NK-92 treated with Interleukin-12 subunit alpha and Interleukin-12 subunit beta, amount 100 ng/mL, for 24 hours (cell line): ENCODE measurements around the gene ZBED4.
"Not testable (repeated sequence)": the region's sequence is repeated elsewhere in the genome, so short reads cannot be mapped to it uniquely, and the experiment has no call there.

ENCODE experiments used
- DNase-seq: peaks from one replicate; lab custom pipeline; 2025; lab: John Stamatoyannopoulos, UW

Gene ZBED4

DNA sequence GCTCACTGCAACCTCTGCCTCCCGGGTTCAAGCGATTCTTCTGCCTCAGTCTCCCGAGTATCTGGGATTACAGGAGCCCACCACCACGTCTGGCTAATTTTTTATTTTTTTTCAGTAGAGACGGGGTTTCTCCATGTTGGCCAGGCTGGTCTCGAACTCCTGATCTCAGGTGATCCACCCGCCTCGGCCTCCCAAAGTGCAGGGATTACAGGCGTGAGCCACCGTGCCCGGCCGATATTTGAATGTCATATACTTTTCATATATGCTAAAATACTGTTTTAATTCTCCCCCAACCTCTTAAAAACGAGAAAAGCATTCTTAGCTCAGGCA is 1.1 kb upstream of the ZBED4 start:
- DNase-seq = not testable (repeated sequence)

DNA sequence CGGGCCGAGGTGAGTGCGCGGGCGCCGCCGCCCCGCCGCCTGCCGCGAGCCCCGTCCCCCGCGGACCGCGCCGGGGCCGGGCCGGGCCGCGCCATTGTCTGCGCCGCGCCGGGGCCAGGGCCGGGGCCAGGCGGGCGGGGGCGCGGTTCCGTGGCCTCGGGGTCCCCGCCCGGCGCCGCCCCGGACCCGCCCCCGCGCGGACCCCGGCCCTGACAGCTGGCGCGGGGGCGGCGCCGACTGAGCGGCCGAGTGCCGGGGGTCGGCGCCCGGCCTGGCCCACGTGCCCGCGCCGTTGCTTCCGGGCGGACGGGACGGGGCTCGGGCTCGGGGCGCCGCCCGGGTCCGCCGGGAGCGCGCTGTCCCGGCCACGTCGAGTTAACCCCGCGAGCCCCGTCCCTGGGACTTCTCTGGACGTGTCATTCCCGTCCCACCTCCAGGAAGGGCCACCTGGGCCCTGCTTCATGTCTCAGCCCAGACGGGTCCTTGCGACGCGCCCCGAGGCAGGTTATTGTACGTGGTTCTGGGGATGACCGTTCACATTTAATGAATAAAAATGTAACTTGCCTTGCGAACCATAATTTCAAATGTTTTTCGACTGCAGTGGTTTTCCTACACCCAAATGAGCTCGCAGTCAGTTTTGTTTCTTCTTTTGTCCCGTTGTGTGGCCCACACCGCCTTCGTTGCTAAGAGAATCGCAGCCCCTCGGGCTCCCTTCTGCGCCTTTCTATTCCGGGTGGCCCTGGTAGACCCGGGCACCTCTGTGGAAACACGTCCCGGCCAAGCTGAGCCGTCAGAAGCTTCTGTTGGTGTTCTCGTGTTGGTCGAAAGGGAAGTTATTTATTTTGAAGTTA is 562 bp downstream of the ZBED4 start:
- peak; percentile 12 for DNase-seq

GRCh38 chr22:49855251-49855911 is 1.7 kb downstream of the ZBED4 start:
- no peak for DNase-seq

GRCh38 chr22:49856343-49856742 is 2.7 kb downstream of the ZBED4 start:
- DNase-seq = no peak

DNA sequence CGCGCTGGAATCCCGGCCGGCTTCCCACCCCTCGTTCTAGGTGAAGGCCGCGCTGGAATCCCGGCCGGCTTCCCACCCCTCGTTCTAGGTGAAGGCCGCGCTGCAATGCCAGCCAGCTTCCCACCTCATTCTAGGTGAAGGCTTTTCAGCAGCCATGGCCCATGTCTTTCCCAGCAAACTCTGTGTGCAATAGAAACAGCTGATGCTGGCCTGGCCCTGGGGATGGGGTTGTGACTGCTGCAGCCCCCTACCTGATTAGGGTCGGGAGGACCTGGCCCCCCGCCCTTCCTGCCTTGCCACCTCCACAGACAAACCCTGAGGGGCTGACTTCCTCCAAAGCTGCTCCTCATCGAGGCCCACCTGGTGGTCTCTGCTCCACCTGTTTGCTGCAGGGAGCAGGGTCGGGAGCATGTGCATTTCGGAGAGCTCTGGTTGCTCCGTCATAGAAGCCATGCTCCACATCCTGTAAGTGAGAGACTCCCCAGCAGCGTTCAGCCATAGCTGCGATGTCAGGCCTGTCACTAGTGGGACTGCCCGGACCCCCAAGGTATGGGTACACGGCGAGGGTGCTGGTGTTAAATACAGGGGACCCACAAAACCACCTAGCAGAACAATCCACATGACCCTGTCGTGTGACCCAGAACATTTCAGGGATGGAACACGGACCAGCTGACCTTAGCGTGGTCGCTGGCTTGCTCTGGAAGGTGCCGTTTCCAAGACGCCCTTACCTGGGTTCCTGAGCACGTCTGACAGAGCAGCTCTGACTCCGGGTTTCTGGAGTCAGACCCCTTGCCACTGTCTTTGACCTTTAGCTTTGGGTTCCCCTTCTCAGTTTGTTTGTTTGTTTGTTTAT is 3.3 kb downstream of the ZBED4 start:
- no peak for DNase-seq

DNA sequence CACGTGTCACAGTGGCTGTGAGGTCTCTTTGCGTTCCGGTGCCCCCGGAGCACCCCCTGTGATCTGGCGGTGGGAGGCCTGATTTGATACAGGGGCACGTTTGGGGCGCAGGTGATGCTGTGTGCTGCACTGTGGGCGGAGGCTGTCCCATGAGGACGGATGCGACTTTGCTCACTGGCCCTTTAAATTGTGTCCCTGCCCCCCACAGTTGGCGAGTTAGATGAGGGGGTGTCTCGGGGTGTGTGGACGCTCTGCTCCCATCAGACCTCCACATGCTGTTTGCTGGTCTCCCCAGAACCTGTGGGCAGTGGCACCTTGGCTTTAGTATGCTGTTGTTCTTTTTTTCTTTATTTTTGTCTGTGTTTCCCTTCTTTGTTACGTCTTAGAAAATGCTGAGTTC is 5.2 kb downstream of the ZBED4 start:
- DNase-seq = no peak

GRCh38 chr22:49861642-49862495 is 8.2 kb downstream of the ZBED4 start:
- no peak for DNase-seq

GRCh38 chr22:49862496-49862776 is 8.8 kb downstream of the ZBED4 start:
- DNase-seq = no peak

DNA sequence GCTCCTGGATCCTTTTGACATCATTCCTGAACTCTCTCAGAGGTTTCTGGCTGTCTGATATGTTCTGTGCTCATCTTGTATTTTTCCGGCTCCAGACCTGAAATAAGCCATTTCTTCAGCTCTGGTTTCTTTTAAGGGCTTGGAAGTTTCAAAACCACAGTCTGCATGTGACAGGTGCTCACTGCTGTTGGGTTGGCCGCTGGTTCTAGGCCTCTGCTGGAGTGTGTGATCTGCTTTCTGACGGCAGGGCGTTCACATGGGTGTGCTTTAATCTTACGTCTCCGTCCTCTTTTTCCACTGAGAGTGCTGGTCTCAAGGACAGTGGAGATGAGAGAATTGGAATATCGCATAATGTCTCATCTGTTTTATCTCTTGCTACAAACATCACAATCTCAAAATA is 10.3 kb downstream of the ZBED4 start:
- no peak for DNase-seq

DNA sequence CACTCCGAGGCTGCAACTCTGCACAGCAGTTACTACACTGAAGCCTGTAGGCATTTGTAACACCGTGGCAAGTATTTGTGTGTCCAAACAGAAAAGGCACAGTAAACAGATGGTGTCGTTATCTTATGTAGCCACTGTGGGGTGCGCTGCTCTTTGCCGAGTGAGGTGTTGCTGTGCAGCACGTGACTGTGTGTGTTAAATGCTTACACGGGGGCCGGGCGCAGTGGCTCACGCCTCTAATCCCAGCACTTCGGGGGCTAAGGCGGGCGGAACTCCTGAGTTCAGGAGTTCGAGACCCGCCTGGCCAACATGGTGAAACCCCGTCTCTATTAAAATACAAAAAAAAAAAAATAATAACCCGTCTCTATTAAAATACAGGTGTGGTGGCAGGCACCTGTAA is 11.5 kb downstream of the ZBED4 start:
- no peak for DNase-seq

DNA sequence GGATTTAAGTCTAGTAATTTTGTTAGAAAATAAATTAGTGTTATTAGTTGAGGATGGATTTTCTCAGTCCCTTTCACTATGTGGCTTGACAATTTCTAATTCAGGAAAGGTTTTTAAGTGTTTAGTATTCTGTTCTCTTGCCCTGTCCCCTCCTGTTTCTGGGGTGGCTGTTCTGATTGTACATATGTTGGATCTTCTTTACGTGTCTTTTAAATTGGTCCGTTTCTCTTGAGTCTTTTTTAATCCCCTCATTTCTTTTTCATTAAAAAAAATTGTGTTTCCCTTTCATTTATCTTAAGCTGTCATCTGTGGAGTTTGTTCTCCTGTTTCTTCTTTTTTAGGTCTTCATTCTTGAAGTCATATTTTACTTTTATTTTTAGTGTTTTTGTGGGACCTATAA is 12.5 kb downstream of the ZBED4 start:
- DNase-seq = no peak

- DNase-seq = no peak
Measured at GRCh38 chr22:49866646-49867045, 13.0 kb downstream of the ZBED4 start.

- DNase-seq = no peak
Measured at GRCh38 chr22:49867303-49868265, 13.9 kb downstream of the ZBED4 start.

DNA sequence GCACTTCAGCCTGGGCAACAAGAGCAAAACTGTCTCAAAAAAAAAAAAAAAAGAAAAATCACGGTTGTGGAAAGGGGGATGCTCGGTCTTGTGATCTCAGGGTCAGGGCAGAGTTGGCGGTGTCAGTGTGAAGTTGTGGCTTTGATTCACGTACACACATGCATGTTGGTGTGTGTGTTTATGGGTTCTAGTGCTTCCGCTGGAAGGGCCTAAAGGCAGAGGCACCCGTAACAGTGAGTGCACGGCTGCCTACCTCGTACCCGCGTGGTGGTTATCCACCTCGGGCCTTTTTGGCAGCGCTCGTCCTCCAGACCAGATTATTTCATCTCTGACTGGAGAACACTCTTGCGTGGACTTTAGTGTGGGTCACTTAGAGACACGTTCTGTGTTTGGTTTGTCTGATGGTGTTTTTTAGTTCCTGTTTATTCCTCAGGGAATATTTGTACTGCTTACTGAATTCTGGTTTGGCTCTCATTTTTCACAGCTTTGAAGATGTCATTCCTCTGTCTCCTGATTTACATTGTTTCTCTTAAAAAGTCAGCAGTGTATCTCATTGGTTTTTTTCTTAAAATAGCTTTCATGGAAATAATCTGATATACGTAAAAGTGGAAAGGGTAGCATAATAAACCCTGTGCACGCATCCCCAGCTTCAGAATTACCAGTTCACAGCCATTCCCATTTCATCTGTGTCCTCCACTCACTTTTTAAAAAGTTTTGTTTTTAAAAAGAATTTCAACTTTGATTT is 15.6 kb downstream of the ZBED4 start:
- no peak for DNase-seq

DNA sequence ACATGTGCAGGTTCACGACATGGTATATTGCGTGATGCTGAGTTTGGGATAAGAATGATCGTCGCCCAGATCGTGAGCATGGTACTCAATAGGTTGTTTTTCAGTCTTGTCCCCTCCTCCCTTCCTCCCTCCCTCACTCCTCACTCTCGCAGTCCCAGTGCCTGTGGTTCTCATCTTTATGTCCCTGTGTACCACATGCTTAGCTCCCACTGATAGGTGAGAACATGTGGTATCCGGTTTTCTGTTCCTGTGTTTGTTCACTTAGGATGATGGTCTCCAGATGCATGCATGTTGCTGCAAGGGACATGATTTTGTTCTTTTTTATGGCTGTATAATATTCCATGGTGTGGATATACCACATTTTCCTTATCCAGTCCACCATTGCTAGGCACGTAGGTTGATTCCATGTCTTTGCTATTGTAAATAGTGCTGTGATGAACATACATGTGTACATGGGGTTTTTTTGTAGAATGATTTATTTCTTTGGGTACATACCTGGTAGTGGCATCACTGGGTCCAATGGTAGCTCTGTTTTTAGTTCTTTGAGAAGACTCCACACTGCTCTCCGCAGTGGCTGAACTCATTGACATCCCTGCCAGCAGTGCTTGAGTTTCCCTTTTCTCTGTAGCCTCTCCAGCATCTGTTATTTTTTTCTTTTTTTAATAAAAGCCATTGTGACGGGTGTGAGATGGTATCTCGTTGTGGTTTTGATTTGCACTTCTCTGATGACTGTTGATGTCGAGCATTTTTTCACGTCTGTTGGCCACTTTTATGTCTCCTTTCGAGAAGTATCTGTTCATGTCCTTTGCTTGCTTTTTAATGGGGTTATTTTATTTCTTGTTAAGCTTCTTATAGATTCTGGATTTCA is 16.4 kb downstream of the ZBED4 start:
- no peak for DNase-seq

DNA sequence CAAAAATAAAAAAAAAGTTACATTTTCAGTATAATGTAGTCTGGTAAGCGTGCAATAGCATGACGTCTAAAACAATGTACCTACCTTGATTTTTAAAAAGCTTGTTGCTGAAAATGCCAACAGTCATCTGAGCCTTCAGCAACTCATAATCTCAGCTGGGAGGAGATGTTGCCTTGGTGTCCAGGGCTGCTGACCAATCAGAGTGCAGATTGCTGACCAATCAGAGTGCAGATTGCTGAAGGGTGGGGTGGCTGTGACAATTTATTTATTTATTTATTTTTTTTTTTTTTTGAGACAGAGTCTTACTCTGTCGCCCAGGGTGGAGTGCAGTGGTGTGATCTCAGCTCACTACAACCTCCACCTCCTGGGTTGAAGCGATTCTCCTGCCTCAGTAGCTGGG is 17.8 kb downstream of the ZBED4 start:
- no peak for DNase-seq

- no peak for DNase-seq
Measured at GRCh38 chr22:49872347-49872746, 18.7 kb downstream of the ZBED4 start.

DNA sequence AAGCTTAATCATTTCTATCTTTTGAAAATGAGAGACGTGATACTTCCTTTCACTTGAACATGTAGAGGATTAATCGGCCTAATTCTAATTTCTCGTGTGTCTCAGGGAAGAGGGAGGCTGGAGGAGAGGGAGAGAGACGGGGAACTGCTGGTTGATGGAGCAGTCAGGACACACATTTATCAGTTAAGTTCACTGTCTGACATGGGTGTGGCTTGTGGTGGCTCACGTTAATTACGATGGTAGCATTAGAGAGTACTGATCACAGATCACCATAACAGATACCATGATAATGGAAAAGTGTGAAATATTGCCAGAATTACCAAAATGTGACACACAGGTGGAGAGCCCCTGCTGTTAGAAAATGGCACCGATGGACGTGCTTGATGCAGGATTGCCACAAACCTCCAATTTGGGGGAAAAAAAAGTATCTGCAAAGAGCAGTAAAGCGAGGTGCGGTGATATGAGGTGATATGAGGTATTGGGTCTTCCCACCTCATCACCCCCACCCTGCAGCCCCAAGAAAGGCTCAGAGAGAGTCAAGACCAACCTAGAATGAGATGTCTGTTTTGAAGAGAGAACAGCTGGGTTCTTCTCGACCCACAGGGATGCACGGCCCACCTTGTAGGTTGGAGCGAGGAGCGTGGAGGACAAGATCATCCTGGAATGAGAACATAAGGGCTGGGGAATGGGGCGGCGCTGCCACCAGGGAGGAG is 19.7 kb downstream of the ZBED4 start:
- DNase-seq = no peak

DNA sequence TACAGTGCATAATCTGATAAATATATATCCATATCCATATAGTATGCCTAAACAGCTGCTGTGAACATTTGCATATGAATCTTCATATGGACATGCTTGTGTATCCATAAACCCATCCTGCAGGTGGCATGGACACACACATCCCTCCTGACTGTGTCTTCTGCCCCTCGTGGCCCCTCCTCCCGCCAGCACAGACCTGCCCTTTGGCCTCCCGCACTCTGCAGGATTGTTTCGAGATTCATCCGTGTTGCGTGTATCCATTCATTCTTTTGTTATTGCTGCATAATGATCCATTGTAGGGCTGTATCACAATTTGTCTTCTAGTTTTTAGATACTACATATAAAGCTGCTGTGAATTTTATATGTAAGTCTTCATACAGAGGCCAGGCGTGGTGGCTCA is 24.0 kb downstream of the ZBED4 start:
- DNase-seq = no peak
